Aorta (tissue), 5 donors: ENCODE data around the gene PSEN1. TPM values are rescaled to one million over a fixed set of nuclear protein-coding genes. Genes with fewer than 3 reads are reported as not detected.

Experiments used
- ATAC-seq: fragments of 200-7000 bp; cut with Tn5 transposase; one replicate; pipeline ENCODE4 v1.9.1; 2022; ENCODE audit warnings: moderate library complexity; ENCODE audit not compliant: low FRiP score
- DNase-seq, 2 donors: peaks; one replicate each; pipeline ENCODE4 v3.0.0-alpha.2; 2020
- H3K27ac ChIP-seq, 2 donors: one replicate each; pipeline ENCODE4 v1.5.1; 2013; ENCODE audit warnings: low read length in 2 of 2, mild to moderate bottlenecking in 2 of 2, moderate library complexity in 2 of 2, control low read depth in 1 of 2, inconsistent platforms in 1 of 2, low read depth in 1 of 2
- H3K27me3 ChIP-seq, 2 donors: one replicate each; pipeline ENCODE4 v1.6.1; 2013; ENCODE audit warnings: control low read depth in 1 of 2, low read length in 1 of 2, mild to moderate bottlenecking in 1 of 2, moderate library complexity in 1 of 2; ENCODE audit not compliant: insufficient read depth in 2 of 2, control insufficient read depth in 1 of 2
- H3K36me3 ChIP-seq, 2 donors: one replicate each; pipeline ENCODE4 v1.6.1; 2013; ENCODE audit warnings: control low read depth in 1 of 2, low read length in 1 of 2, mild to moderate bottlenecking in 1 of 2; ENCODE audit not compliant: insufficient read depth in 2 of 2, control insufficient read depth in 1 of 2
- H3K4me1 ChIP-seq, 2 donors: one replicate each; pipeline ENCODE4 v1.6.1; 2013; ENCODE audit warnings: low read length in 2 of 2, control low read depth in 1 of 2, mild to moderate bottlenecking in 1 of 2, moderate library complexity in 1 of 2; ENCODE audit not compliant: insufficient read depth in 2 of 2, control insufficient read depth in 1 of 2
- H3K4me3 ChIP-seq, 2 donors: one replicate each; pipeline ENCODE4 v1.5.1; 2013; ENCODE audit warnings: low read length in 2 of 2, control low read depth in 1 of 2, mild to moderate bottlenecking in 1 of 2
- H3K9me3 ChIP-seq: one replicate; pipeline ENCODE4 v1.6.1; 2013; ENCODE audit warnings: mild to moderate bottlenecking, low read length; ENCODE audit not compliant: control insufficient read depth
- WGBS, 2 donors: extraction: QIAGEN DNeasy Blood & Tissue Kit; methylation state at CpG; one replicate each; pipeline ENCODE4 v1.1.7; 2013; 5-methylcytosine and 5-hydroxymethylcytosine counted together
- intact Hi-C, 2 donors: fragments of 100-400 bp; cut with DNase I; formaldehyde crosslinking; loops; one replicate each; pipeline versions ENCODE4 v1.14.2 to v1.15.0; 2022
- polyA plus RNA-seq, 2 donors: library from polyadenylated mRNA; stranded (reverse); fragments of 200-250 nt; gene quantifications; one replicate each; pipeline ENCODE4 v1.2.3, GENCODE V29; 2013
- total RNA-seq, 2 donors: library from RNA; stranded (reverse); fragmentation: NEBNext Ultra II Directional; extraction: Animal tissue kit (Norgen Biotek cat#: 25700); gene quantifications; one replicate each; pipeline ENCODE4 v1.2.1, GENCODE V29; 2021
- donor health status: healthy with polysubstance abuse.
- donor health status: Bipolar disorder and iron deficiency.
- donor health status: DM: no; HTN: no; CAD: no.
- donor health status: DM: no; HTN: no; CAD: no.
- donor health status: DM: yes; HTN: yes; CAD: no.

Gene PSEN1
- total and polyA plus RNA-seq, 4 donors = 10.3 to 51.6 (median 32.4) TPM

- H3K27me3 ChIP-seq = no peaks in the 10 kb centered on the region
- intact Hi-C loops = no loop called here
- 90 to 95% methylated on average over 20 of the region's 20 CpGs for WGBS, 2 donors
- no peak overlapping the region for H3K27ac ChIP-seq
- DNase-seq (peak in 1 of 2 donors; percentile 38), ATAC-seq (no peak)
- H3K36me3 ChIP-seq = no peaks in the 10 kb centered on the region
- H3K9me3 ChIP-seq = no peaks in the 10 kb centered on the region
- H3K4me3 ChIP-seq = no peak overlapping the region
- H3K4me1 ChIP-seq = no peaks in the 10 kb centered on the region
Observed at GRCh38 chr14:73262427-73263183, 126.3 kb downstream of the PSEN1 start.

GRCh38 chr14:73263606-73264005 is 127.3 kb downstream of the PSEN1 start:
- DNase-seq (no peak), ATAC-seq (no peak)
- H3K36me3 ChIP-seq = no peaks in the 10 kb centered on the region
- no peak overlapping the region for H3K27ac ChIP-seq
- no peaks in the 10 kb centered on the region for H3K27me3 ChIP-seq
- H3K9me3 ChIP-seq = no peaks in the 10 kb centered on the region
- no peaks in the 10 kb centered on the region for H3K4me1 ChIP-seq
- 88 to 92% methylated on average over 7 of the region's 7 CpGs for WGBS, 2 donors
- H3K4me3 ChIP-seq = no peak overlapping the region
- intact Hi-C loops = no loop called here

DNA sequence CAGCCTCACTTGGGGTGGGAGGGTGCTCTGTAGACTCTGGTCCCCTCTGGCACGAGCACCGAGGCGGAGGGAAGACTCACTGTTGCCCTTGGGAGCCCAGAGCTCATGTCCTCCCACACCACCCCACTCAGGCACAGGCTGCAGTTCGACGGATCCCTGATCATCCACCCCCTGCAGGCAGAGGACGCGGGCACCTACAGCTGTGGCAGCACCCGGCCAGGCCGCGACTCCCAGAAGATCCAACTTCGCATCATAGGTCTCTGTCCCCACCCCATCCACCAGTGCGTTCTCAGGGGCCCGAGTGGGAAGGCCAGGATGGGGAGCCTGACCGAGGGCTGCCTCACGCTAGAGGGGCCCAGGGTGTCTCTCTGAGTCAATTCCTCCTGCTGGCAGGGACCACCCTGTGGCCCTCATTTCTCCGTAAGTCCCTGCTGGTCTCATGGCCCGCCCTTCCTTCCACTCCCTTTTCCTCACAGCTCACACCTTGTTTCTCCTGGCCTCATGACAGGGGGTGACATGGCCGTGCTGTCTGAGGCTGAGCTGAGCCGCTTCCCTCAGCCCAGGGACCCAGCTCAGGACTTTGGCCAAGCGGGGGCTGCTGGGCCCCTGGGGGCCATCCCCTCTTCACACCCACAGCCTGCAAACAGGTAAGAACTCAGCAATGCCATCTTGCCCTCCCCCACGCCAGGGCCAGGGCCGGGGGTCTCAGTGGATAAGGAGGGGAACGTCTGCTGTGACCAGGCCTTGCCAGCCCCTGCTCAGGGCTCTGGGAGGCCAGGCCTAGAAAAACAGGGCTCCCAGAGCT is 128.0 kb downstream of the PSEN1 start:
- 92 to 93% methylated on average over 23 of the region's 23 CpGs for WGBS, 2 donors
- H3K27ac ChIP-seq = no peak overlapping the region
- no peak overlapping the region for H3K4me3 ChIP-seq
- intact Hi-C loops = no loop called here
- DNase-seq = no peak
- no peaks in the 10 kb centered on the region for H3K27me3 ChIP-seq
- no peaks in the 10 kb centered on the region for H3K9me3 ChIP-seq
- ATAC-seq = no peak
- H3K4me1 ChIP-seq = no peaks in the 10 kb centered on the region
- no peaks in the 10 kb centered on the region for H3K36me3 ChIP-seq

DNA sequence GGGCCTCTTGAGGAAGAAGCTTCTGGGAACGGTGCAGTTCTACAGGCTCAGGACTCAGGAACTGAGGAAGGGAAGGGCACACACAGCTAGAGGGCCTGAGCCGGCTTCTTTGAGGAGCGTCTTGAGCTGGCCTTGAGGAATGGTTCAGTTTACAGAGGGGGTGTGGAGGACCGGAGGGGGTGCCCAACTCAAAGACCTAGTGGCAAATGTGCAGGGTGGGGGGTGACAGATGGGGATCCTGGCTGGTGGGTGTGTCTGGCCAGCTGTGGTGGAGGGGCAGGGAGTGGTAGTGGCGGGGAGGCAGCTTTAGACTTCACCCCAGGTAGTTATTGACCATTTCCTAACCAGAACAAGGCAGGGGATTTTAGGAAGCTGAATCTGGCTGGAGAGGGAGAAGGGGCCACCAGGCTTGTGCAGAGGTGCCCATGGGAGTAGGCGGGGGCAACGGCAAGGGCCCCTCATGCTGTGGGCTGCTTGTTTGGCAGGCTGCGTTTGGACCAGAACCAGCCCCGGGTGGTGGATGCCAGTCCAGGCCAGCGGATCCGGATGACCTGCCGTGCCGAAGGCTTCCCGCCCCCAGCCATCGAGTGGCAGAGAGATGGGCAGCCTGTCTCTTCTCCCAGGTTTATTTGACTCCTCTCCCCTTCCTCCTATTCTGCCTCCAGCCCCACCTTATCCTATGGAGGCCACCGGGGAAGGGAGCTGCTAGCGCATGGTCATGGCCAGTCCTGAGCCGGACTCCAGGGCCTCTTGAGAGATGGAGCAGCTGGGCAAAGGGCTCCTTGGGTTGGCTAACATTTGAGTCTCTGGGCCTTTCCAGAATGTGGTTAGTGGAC is 128.8 kb downstream of the PSEN1 start:
- DNase-seq = no peak
- Histone ChIP-seq H3K36me3 (no peaks in the 10 kb centered on the region), H3K4me1 (no peaks in the 10 kb centered on the region), H3K4me3 (no peak overlapping the region), H3K27ac (no peak overlapping the region), H3K9me3 (no peaks in the 10 kb centered on the region), H3K27me3 (no peaks in the 10 kb centered on the region)
- 87 to 88% methylated on average over 18 of the region's 18 CpGs for WGBS, 2 donors
- intact Hi-C loops = no loop called here
- ATAC-seq = no peak

- H3K27me3 ChIP-seq = no peaks in the 10 kb centered on the region
- H3K27ac ChIP-seq = no peak overlapping the region
- H3K9me3 ChIP-seq = no peaks in the 10 kb centered on the region
- intact Hi-C loops = no loop called here
- DNase-seq (no peak), ATAC-seq (no peak)
- H3K4me1 ChIP-seq = no peaks in the 10 kb centered on the region
- no peak overlapping the region for H3K4me3 ChIP-seq
- no peaks in the 10 kb centered on the region for H3K36me3 ChIP-seq
- WGBS, 2 donors = 94 to 95% methylated on average over 3 of the region's 3 CpGs
Observed at GRCh38 chr14:73265721-73266046, 129.4 kb downstream of the PSEN1 start.

DNA sequence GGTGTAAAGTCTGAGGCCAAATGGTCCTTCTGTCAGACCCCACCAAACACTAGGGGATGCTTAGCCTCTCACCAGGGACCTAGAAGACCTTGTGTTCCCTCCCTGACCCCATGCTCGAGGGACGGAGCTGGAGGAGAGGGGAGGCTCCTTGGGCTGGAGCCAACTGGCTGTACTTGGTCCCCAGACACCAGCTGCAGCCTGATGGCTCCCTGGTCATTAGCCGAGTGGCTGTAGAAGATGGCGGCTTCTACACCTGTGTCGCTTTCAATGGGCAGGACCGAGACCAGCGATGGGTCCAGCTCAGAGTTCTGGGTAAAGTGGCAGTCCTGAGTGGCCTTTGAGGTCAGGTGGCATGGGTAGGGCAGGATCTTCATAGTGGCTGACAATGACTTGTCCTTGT is 130.0 kb downstream of the PSEN1 start:
- no peak overlapping the region for H3K27ac ChIP-seq
- no peak for DNase-seq
- no peaks in the 10 kb centered on the region for H3K27me3 ChIP-seq
- WGBS, 2 donors = 87 to 89% methylated on average over 7 of the region's 7 CpGs
- no peak for ATAC-seq
- H3K4me1 ChIP-seq = no peaks in the 10 kb centered on the region
- H3K36me3 ChIP-seq = no peaks in the 10 kb centered on the region
- H3K9me3 ChIP-seq = no peaks in the 10 kb centered on the region
- intact Hi-C loops = no loop called here
- H3K4me3 ChIP-seq = no peak overlapping the region

- ATAC-seq (no peak), DNase-seq (no peak)
- intact Hi-C loops = no loop called here
- H3K36me3 ChIP-seq = no peaks in the 10 kb centered on the region
- no peaks in the 10 kb centered on the region for H3K4me1 ChIP-seq
- H3K27me3 ChIP-seq = no peaks in the 10 kb centered on the region
- 96% methylated on average over 6 of the region's 6 CpGs for WGBS, 2 donors
- no peak overlapping the region for H3K27ac ChIP-seq
- no peak overlapping the region for H3K4me3 ChIP-seq
- H3K9me3 ChIP-seq = no peaks in the 10 kb centered on the region
Observed at GRCh38 chr14:73267474-73267873, 131.2 kb downstream of the PSEN1 start.

- WGBS, 2 donors = 3 to 4% methylated on average over 48 of the region's 48 CpGs
- H3K27me3 ChIP-seq = no peaks in the 10 kb centered on the region
- H3K4me3 ChIP-seq = peak overlapping the region; percentile 28 to 29
- peak; percentile 85 for ATAC-seq
- no peaks in the 10 kb centered on the region for H3K4me1 ChIP-seq
- no peaks in the 10 kb centered on the region for H3K36me3 ChIP-seq
- DNase-seq = peak; percentile 77 to 86
- H3K9me3 ChIP-seq = no peaks in the 10 kb centered on the region
- intact Hi-C loops = no loop called here
- H3K27ac ChIP-seq = peak overlapping the region in 1 of 2 donors; percentile 58
Observed at GRCh38 chr14:73269729-73270531, 133.6 kb downstream of the PSEN1 start.
